ENCODE data around the gene PI4KA.

The PI4KA gene

GRCh38 chr22:20864186-20864908 lies 5.7 kb upstream of the PI4KA start:
- H3K4me3 ChIP-seq (ENCODE audit: low read depth, low read length) = no peak overlapping the region
- POLR2A ChIA-PET = no interaction called here
- CTCF ChIA-PET = interaction anchor here (1.5 kb wide), 1 partner anchor 21 kb away, joined by 4 read pairs; no protein-coding TSS in a partner anchor
- no peak for TF ChIP-seq CTCF (IDR thresholded peaks at IDR 0.05; ENCODE audit: insufficient read depth, low read length, missing control alignments)
- no peak for DNase-seq (ENCODE audit: low read depth, low spot score)

- ChIA-PET CTCF (no interaction called here), POLR2A (no interaction called here)
- no peak overlapping the region for H3K4me3 ChIP-seq (ENCODE audit: low read depth, low read length)
- no peak for TF ChIP-seq CTCF (IDR thresholded peaks at IDR 0.05; ENCODE audit: insufficient read depth, low read length, missing control alignments)
- DNase-seq (ENCODE audit: low read depth, low spot score) = no peak
Measured at GRCh38 chr22:20863366-20863765, 4.8 kb upstream of the PI4KA start.

DNA sequence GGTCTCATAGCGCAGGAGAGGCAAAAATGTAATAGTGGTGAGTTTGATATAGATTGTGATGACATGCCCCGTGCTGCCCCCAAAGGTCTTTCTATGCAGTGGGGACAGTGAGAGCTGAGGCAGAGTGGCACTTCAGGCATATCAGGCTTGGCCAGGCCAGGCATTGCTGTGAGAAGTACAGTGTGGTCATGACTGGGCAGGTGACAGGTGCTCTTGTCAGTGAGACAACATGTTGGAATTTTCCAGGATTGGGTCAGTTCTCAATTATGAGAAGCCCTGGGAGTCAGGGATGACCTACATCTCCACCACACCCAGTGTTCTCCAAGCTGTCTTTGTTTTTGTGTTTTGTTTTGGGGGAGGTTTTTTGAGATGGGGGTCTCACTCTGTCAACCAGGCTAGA lies 3.9 kb upstream of the PI4KA start:
- ChIA-PET POLR2A (no interaction called here), CTCF (no interaction called here)
- TF ChIP-seq CTCF (IDR thresholded peaks at IDR 0.05; ENCODE audit: insufficient read depth, low read length, missing control alignments) = no peak
- no peak for DNase-seq (ENCODE audit: low read depth, low spot score)
- no peak overlapping the region for H3K4me3 ChIP-seq (ENCODE audit: low read depth, low read length)

GRCh38 chr22:20859615-20860014 lies 1.0 kb upstream of the PI4KA start:
- TF ChIP-seq CTCF (IDR thresholded peaks at IDR 0.05; ENCODE audit: insufficient read depth, low read length, missing control alignments) = no peak
- peak overlapping the region; percentile 74 for H3K4me3 ChIP-seq (ENCODE audit: low read depth, low read length)
- ChIA-PET POLR2A (no interaction called here), CTCF (interaction anchor here (1.1 kb wide), 1 partner anchor 16 kb away, joined by 3 read pairs; no protein-coding TSS in a partner anchor)
- no peak for DNase-seq (ENCODE audit: low read depth, low spot score)

- ChIA-PET CTCF (interaction anchor here (1.3 kb wide), 1 partner anchor 9 kb away, joined by 3 read pairs; no protein-coding TSS in a partner anchor), POLR2A (no interaction called here)
- TF ChIP-seq CTCF (IDR thresholded peaks at IDR 0.05; ENCODE audit: insufficient read depth, low read length, missing control alignments) = no peak
- H3K4me3 ChIP-seq (ENCODE audit: low read depth, low read length) = peak overlapping the region; percentile 74
- DNase-seq (ENCODE audit: low read depth, low spot score) = no peak
Measured at GRCh38 chr22:20857838-20858614, 585 bp downstream of the PI4KA start.

DNA sequence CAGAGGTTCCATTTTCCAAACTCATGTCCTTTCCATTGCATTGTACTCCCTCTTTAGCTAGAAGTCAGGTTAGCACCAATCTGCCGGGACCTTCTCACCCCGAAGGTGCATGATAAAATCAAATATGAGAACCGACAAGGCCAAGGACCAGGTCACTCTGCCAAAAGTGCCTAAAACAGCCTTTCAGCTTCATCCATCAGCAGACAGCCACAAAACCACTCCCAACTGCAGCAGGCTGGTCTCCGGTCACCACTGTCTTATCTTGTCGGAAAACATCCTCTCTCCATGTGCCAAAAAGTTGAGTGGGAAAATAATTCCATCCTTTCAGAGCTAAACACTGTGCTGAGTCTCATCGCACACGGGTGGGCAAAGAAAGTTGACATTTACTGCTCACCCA lies 1.4 kb downstream of the PI4KA start:
- ChIA-PET CTCF (interaction anchor here (0.9 to 1.5 kb wide), 6 partner anchors 10 to 73 kb away, joined by 3 to 7 read pairs (median 3); no protein-coding TSS in a partner anchor), POLR2A (interaction anchor here (0.6 kb wide), 1 partner anchor 140 kb away, joined by 3 read pairs; no protein-coding TSS in a partner anchor)
- no peak for DNase-seq (ENCODE audit: low read depth, low spot score)
- no peak for TF ChIP-seq CTCF (IDR thresholded peaks at IDR 0.05; ENCODE audit: insufficient read depth, low read length, missing control alignments)
- peak overlapping the region; percentile 74 for H3K4me3 ChIP-seq (ENCODE audit: low read depth, low read length)
